ENCODE results near the gene PERP.
"Not testable (repeated sequence)": the region's sequence is repeated elsewhere in the genome, so short reads cannot be mapped to it uniquely, and the experiment has no call there.

PERP gene

DNA sequence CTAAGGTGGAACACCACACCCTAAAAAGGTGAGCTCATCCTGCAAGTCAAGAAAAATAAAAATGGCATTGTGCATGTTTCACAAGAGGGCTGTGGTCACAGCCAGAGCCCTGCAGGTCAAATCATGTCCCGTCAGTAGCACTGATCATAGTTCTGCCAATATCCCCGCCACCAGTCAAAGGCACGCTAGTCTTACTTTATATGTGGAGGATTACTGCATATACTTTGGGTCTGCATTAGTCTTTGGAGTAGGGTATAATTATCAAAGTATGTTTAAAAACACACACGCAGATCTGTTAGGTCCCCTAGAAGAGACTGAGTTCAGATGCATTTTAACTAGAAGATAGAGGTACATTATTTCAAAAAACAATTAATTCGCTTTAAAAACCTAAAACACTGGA, 1.8 kb downstream of the PERP start:
- DNase-seq (ENCODE audit: low spot score): peak; percentile 69

DNA sequence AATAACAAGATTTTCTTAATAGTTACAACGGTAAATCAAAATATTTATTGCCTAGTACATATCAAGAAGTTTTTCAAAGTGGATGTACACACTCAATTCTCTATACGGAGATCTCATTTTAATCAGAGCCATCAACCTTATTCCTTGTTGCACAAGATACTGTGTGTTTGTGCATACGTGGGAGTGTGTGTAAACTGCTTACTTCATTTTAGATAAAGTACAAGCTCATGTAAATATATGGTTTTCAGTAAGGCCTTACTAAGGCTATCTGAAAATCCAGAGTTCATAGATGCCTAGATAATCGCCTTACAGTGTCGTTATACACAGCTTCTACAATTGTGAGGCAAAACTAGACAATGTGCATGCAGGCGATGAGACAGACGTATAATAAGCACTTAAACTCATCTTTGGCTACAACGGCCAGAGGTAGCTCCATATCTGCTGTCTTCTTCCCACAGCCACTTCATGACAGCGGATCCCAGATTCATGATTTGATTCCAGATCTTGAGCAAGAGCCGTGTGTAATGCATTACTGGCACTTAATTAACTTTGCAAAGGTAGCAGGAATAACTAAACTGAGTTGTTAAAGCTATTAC, 2.5 kb downstream of the PERP start:
- DNase-seq (ENCODE audit: low spot score): no peak

DNA sequence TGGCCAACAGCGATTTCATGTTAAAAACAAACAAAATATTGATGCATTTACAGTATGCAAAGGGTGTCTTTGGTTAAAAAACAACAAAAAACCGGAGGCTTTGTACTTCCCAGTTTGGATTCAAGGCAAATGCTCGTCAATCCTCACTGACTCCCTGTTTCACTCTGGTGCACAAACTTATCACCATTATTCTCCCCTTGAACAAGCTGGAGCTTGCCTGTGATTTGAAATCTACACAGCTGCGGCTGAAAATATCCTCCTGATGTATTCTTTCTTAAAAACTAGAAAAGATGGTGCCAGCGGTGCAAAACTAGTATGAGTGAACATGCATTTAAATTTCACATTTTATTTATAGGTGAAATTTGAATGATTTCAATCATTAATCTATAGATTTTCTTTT, 3.3 kb downstream of the PERP start:
- DNase-seq (ENCODE audit: low spot score): no peak

DNA sequence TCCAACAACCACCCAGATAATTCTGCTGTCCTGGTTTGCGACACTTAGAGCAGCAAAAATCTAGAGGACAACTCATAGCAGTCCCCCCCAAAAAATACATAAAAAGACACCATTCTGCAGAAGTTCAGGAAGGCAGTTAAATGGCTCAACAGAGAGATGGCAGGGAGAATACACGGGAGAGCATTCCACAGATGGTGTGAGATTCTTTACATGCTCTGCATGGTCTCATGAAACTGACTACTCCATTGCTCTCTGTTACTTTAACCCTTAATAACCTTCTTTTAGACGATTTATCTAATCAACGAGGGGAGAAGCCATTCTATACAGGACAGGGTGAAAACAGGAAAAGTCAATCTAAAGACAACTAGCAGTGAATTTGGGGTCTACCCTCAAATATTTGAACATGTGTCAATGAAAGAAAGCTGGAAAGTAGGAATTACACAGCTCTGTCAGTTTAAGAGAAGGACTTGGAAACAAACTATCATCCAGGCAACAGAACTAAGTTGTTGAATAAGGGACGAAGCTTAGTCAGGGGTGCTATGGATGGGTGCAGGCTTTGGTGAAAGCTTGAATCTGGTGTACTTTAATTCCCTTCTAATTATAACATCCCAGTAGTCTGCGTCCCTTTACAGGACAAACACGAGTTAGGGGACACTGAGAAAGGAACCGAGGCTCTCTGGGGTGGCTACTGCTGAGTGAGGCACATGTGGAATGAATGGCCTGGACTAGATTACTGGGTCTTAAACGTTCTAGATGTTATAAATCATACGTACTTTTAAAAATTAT, 5.1 kb downstream of the PERP start:
- no peak for DNase-seq (ENCODE audit: low spot score)

- no peak for DNase-seq (ENCODE audit: low spot score)
These were observed 7.4 kb downstream of the PERP start for GRCh38 chr6:138099832-138100231.

DNA sequence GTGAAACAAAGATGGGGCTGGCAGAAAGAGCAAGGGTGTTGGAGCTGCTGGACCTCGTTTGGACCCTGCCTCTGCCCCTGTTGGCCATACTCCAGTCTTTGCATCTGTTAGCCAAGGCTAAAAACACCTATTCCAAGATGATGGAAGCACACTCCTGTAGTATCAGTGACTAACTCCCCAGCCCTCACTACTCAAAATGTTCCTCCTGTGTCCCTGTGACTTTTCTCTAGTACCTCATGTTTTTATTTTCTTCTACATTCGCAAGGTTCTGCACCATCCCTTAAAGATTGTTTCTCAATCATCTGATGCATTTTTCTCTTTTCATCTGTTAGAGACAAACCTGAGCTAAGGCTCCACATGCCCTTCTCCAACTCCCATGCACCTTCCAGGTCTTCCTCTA, 8.9 kb downstream of the PERP start:
- no peak for DNase-seq (ENCODE audit: low spot score)

DNA sequence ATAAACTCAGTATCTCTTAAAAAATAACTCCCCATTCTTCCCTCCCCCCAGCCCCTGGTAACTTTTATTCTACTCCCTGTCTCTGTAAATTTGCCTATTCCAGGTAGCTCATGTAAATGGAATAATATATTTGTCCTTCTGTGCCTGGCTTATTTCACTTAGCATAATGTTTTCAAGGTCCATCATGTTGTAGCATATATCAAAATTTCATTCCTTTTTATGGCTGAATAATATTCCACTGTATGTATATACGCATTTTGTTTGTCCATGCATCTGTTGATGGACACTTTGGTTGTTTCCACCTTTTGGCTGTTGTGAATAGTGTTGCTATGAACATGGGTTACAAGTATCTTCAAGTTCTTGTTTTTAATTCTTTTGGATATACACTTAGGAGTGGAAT, 13.0 kb downstream of the PERP start:
- no peak for DNase-seq (ENCODE audit: low spot score)

DNA sequence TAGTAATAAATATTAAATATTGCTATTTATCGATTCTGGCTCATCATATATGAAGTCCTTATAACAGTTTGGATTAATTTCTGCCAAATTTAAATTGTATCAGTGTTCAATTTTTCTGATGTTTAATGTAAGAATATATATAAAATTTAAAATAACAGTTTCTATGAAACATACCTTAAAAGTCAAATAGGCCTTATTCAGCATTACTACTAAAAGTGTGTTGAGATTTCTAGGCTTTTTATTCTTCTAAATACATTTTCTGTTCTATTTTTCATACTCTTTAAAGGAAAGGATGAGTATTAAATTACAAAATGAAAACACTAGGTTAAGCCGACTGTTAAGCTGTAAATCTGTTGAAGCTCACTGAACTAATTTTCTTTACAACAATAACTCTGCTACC, 13.6 kb downstream of the PERP start:
- no peak for DNase-seq (ENCODE audit: low spot score)

DNA sequence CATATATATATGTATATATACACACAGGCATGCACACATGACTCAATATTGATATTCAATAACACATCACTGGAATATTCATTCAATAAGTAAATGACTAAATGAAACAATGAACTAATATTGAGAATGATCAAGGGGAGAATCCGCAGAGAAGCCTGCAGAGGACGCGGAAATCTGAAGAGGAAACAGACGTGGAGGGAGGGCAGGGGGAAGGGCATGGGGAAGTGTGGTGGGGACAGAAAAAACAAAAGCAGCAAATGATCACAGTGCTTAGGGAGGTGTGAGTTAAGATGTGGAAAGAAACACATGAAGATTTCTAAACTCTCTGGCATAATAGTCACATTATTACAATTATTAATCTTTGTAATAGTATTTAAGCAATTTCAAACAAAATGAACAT, 14.5 kb downstream of the PERP start:
- DNase-seq (ENCODE audit: low spot score): no peak

GRCh38 chr6:138089325-138089724, 17.9 kb downstream of the PERP start:
- DNase-seq (ENCODE audit: low spot score): no peak

DNA sequence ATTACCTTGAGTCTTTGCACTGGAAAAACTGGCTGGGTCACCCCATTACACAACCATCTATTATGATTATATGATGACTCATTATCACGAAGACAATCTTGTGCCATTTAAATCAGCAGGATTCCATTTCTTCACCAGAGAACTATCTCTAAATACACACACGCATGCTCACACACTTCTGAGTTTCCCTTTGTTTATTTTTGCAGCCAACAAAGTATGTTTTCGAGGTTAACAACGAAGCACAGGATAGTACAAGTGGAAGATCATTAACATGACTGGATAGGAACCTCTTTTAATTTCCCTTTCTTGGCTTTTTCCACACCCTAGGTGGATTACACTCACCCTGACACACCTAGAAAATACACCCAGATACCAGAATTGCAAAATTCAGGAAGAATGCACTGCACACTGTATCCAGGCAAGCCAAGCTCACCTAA, 18.9 kb downstream of the PERP start:
- DNase-seq (ENCODE audit: low spot score): no peak

- DNase-seq (ENCODE audit: low spot score): no peak
These were observed 19.5 kb downstream of the PERP start for GRCh38 chr6:138087593-138088325.

- DNase-seq (ENCODE audit: low spot score): peak; percentile 64
These were observed 20.5 kb downstream of the PERP start for GRCh38 chr6:138086573-138087196.

- DNase-seq (ENCODE audit: low spot score): no peak
These were observed 21.4 kb downstream of the PERP start for GRCh38 chr6:138085839-138086222.

GRCh38 chr6:138084904-138085838, 22.0 kb downstream of the PERP start:
- DNase-seq (ENCODE audit: low spot score): no peak

GRCh38 chr6:138082232-138082631, 25.0 kb downstream of the PERP start:
- no peak for DNase-seq (ENCODE audit: low spot score)

- not testable (repeated sequence) for DNase-seq (ENCODE audit: low spot score)
These were observed 27.7 kb downstream of the PERP start for GRCh38 chr6:138079556-138079955.

- no peak for DNase-seq (ENCODE audit: low spot score)
These were observed 28.7 kb downstream of the PERP start for GRCh38 chr6:138078491-138078890.

DNA sequence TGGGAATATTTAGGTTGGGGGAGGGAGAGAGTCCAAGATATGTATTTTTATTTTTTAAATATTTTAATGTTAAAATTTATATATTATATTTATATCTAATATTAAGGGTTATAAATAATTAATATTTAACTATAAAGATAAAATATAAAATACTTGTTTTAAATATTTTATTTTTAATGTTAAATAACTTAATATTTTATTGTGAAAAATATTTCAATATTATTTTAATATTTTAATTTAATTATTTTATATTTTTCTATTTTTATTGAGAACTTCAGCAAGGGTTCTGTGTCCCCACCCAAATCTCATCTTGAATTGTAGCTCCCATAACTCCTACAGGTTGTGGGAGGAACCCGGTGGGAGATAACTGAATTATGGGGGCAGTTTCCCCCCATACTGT, 34.0 kb downstream of the PERP start:
- no peak for DNase-seq (ENCODE audit: low spot score)

DNA sequence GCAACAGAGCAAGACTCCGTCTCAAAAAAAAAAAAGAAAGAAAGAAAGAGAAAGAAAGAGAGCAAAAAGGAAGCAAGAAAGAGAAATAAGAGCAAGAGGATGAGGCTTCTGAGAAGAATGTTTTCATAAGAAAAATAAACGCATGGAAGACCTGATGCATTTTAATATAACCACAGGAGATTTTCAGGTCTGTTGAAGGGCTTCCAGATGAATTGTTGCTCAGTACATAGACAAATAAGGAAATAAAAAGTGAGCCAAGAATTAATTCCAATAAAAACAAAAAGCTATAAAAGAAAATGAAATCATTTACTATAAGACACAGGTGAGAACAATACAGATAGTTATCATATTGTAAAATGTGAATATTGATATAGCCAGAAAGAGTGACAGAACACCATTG, 43.5 kb downstream of the PERP start:
- no peak for DNase-seq (ENCODE audit: low spot score)

DNA sequence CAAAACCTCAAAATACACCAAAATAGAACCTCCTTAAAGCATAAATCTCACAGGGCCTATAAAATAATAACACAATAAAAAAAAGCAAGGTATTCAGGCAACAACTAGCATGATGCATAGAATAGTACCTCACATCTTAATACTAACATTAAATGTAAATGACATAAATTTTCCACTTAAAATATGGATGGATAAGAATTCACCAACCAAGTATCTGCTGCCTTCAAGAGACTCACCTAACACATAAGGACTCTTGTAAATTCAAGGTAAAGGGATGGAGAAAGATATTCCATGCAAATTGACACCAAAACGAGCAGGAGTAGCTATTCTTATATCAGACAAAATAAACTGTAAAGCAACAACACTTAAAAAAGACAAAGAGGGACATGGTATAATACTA, 52.2 kb downstream of the PERP start:
- DNase-seq (ENCODE audit: low spot score): no peak

DNA sequence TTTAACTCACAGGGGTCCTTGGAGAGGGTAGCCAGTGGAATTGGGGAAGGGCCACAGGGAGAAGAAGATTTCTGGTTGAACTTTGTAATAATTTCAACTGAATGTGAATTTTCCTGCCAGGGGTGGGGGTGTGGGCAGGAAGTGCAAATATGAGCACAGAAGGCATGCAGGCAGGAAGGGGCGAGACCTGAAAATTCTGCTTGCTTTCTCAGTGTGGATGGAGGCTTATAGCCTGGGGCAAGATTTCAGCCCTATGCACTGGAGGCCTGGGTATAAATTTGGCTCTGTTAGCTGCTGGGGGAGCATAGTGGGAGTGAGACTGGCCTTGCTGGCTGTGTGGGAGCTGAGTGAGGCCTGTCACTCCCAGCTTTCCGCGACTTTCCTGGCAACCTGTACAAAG, 54.4 kb downstream of the PERP start:
- no peak for DNase-seq (ENCODE audit: low spot score)
